Lower leg skin (tissue), 3 donors: ENCODE measurements around the gene SCRN1.

Experiments used
- CTCF ChIP-seq, 3 donors: fragments of 450-650 bp; IDR thresholded peaks; one replicate each; pipeline ENCODE4 v1.5.1; 2016; ENCODE audit warnings: antibody characterized with exemption in 3 of 3, mild to moderate bottlenecking in 3 of 3, moderate library complexity in 2 of 3
- POLR2A ChIP-seq, 2 donors: fragments of 450-650 bp; IDR thresholded peaks; one replicate each; pipeline ENCODE4 v1.6.1; 2016 to 2017; ENCODE audit warnings: antibody characterized with exemption in 2 of 2, mild to moderate bottlenecking in 1 of 2, moderate library complexity in 1 of 2

GRCh38 chr7:29962035-29962434, 27.6 kb downstream of the SCRN1 start:
- no peak for TF ChIP-seq CTCF (IDR thresholded peaks at IDR 0.05)
- no peak for TF ChIP-seq POLR2A (IDR thresholded peaks at IDR 0.05)
